KMS-11 (cell line): Measurements from ENCODE around the gene XDH.

Source experiments
- H2AFZ ChIP-seq: fragments of 200-600 bp; sonication (generic); 2 replicates; pipeline ENCODE4 v1.6.1; 2016; ENCODE audit warnings: antibody characterized with exemption, mixed run types, low read depth
- H3K27ac ChIP-seq: fragments of 200-600 bp; sonication (generic); 2 replicates; pipeline ENCODE4 v1.6.1; 2016; ENCODE audit warnings: mild to moderate bottlenecking, mixed run types
- H3K27me3 ChIP-seq: fragments of 200-600 bp; sonication (generic); 2 replicates; pipeline ENCODE4 v1.6.1; 2017; ENCODE audit warnings: mild to moderate bottlenecking, low read depth, mixed run types, moderate library complexity; ENCODE audit not compliant: insufficient read depth
- H3K36me3 ChIP-seq: fragments of 200-600 bp; sonication (generic); 2 replicates; pipeline ENCODE4 v1.6.1; 2017; ENCODE audit warnings: mild to moderate bottlenecking, mixed run types; ENCODE audit not compliant: insufficient read depth
- H3K4me1 ChIP-seq: fragments of 200-600 bp; sonication (generic); 2 replicates; pipeline ENCODE4 v1.6.1; 2016; ENCODE audit warnings: mild to moderate bottlenecking, low read depth, mixed run types; ENCODE audit not compliant: poor library complexity, severe bottlenecking
- H3K4me2 ChIP-seq: fragments of 200-600 bp; sonication (generic); 2 replicates; pipeline ENCODE4 v1.7.0; 2016; ENCODE audit warnings: mild to moderate bottlenecking, mixed run types
- H3K4me3 ChIP-seq: fragments of 200-600 bp; sonication (generic); IDR thresholded peaks from 2 replicates; pipeline ENCODE4 v1.6.1; 2017; ENCODE audit warnings: low read depth, low read length, mixed read lengths; ENCODE audit not compliant: insufficient read depth
- H3K79me2 ChIP-seq: fragments of 200-600 bp; sonication (generic); 2 replicates; pipeline ENCODE4 v1.6.1; 2016; ENCODE audit warnings: low read depth, mixed run types; ENCODE audit not compliant: insufficient read depth
- H3K9ac ChIP-seq: fragments of 200-600 bp; sonication (generic); 2 replicates; pipeline ENCODE4 v1.6.1; 2016; ENCODE audit warnings: mild to moderate bottlenecking, mixed run types
- H4K20me1 ChIP-seq: fragments of 200-600 bp; sonication (generic); 2 replicates; pipeline ENCODE4 v1.6.1; 2016; ENCODE audit warnings: mild to moderate bottlenecking, mixed run types; ENCODE audit not compliant: insufficient read depth
- TF ChIP-seq, protein P1 (sequence below): fragments of 200-600 bp; sonication (generic); conservative IDR thresholded peaks from 2 replicates; pipeline ENCODE4 v1.6.1; 2017; ENCODE audit warnings: low read depth, mild to moderate bottlenecking, antibody characterized with exemption, low read length, moderate library complexity, mixed read lengths

XDH gene

DNA sequence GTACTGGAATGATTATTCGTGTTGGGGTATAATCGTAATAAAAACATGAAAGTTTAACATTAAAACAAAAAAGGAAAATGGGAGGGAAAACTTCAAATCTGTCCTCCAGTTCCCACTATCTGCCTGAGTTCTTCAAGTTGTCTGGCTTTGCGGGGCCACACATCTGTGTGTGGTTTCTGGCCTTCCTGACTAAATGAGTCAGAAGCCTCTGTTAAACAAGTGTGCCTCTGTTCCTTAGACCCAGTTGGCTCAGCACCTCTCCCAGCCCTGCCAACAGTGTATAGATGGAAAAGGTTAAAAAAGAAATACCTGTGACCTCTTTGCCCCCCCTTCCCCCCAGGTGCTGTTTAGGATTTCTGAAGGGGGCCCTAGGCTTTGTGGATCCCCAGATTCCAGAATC, 30.2 kb downstream of the XDH start:
- TF ChIP-seq, protein P1, sequence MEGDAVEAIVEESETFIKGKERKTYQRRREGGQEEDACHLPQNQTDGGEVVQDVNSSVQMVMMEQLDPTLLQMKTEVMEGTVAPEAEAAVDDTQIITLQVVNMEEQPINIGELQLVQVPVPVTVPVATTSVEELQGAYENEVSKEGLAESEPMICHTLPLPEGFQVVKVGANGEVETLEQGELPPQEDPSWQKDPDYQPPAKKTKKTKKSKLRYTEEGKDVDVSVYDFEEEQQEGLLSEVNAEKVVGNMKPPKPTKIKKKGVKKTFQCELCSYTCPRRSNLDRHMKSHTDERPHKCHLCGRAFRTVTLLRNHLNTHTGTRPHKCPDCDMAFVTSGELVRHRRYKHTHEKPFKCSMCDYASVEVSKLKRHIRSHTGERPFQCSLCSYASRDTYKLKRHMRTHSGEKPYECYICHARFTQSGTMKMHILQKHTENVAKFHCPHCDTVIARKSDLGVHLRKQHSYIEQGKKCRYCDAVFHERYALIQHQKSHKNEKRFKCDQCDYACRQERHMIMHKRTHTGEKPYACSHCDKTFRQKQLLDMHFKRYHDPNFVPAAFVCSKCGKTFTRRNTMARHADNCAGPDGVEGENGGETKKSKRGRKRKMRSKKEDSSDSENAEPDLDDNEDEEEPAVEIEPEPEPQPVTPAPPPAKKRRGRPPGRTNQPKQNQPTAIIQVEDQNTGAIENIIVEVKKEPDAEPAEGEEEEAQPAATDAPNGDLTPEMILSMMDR = no peak
- H2AFZ ChIP-seq = no peak overlapping the region
- no peak overlapping the region for H3K4me3 ChIP-seq
- H3K79me2 ChIP-seq = no peaks in the 10 kb centered on the region
- peaks cover 16% of the 10 kb centered on the region for H3K4me1 ChIP-seq
- peak overlapping the region; percentile 29; the same call in 1 of the 2 replicates for H3K4me2 ChIP-seq
- H3K27ac ChIP-seq = no peak overlapping the region
- H3K36me3 ChIP-seq = no peaks in the 10 kb centered on the region
- no peaks in the 10 kb centered on the region for H4K20me1 ChIP-seq
- H3K9ac ChIP-seq = no peak overlapping the region; the same call in 1 of the 2 replicates
- H3K27me3 ChIP-seq = no peaks in the 10 kb centered on the region

DNA sequence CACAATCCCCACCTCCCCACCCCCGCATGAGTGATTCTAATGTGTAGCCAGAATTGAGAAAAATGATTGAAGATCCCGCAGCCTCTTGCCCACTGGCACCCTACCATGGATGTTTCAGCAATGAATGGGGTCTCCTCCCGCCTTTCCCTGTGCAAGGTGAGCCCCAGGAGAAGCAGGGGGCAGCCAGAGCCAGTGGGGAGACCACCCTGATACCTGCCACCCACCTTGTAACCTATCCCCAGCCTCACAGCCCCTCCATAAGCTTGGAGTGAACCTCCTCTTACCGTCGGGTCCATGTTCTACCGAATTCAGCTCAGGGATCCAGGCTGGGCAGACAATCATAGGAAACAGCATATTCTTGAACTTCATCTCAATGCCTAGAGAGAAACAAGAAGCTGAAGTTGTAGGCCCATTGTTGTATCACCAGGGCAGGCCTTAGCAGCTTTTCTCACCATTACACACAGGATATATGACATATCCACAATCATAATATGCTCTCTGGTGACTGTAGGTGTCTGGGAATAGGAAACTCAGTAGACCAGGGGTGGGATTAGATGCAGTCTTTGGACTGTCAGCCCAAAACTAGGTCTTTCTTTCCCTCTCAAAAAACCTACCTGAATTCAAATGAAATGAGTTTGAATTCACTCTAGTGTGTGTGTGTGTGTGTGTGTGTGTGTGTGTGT, 30.9 kb downstream of the XDH start:
- no peaks in the 10 kb centered on the region for H3K79me2 ChIP-seq

DNA sequence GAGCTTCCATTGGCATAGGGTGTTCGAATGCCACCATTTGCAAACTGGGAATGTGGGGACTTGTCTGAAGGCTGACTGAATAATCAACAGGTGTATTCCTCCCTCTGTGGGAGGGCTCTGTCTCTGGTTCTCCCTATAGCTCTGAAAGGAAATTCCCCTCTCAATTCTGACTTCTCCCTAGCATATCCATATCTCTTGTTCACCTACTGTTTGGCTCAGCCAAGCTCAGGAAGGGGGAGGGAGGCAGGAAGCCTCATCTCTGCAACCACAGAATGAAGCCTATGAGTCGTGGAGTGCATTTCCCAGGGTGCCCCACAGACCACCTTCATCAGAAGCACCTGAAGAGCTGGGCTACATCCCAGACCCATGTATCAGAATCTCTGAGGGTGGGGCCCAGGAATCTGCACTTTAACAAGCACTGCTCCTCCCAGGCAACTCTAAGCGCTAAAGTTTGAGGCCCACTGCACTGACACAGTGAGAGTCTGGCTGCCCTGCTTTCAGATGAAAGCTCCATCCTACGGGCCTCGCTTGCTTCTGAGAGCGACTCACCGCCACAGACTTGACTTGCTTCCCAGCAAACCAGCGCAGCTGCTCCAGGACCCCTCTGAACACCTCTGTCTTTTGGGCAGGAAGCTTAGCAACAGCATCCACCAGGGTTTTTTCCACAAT, 32.0 kb downstream of the XDH start:
- Histone ChIP-seq H3K4me2 (no peak overlapping the region), H2AFZ (no peak overlapping the region), H3K79me2 (no peaks in the 10 kb centered on the region), H3K27ac (no peak overlapping the region), H3K9ac (no peak overlapping the region), H3K27me3 (no peaks in the 10 kb centered on the region), H3K36me3 (no peaks in the 10 kb centered on the region), H3K4me1 (peaks cover 16% of the 10 kb centered on the region), H4K20me1 (no peaks in the 10 kb centered on the region), H3K4me3 (no peak overlapping the region)
- TF ChIP-seq, protein P1 = no peak

More for the DNA sequence above, 30.9 kb downstream of the XDH start:
- H3K4me3 ChIP-seq = no peak overlapping the region
- no peak overlapping the region for H2AFZ ChIP-seq
- H4K20me1 ChIP-seq = no peaks in the 10 kb centered on the region
- no peak overlapping the region for H3K4me2 ChIP-seq
- no peaks in the 10 kb centered on the region for H3K27me3 ChIP-seq
- TF ChIP-seq, protein P1 = no peak
- peaks cover 16% of the 10 kb centered on the region for H3K4me1 ChIP-seq
- no peak overlapping the region for H3K9ac ChIP-seq
- no peak overlapping the region for H3K27ac ChIP-seq
- no peaks in the 10 kb centered on the region for H3K36me3 ChIP-seq

DNA sequence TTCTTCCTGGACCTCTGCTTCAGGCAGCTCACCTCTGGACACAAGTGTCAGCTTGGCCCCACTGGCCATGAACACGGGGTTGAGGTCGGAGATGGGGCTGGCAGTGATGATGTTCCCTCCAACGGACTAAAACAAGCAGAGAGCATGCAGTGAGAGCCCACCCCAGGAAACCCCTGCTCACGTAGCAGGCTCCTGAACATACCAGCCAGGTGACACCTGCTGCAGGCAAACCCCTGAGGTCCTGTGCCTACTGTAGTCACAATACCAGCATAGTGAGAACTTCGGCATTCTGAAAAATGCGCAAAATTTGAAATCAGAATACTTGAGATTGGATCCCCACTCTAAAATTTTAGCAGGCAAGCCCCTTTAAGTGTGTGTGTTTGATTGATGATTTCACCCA, 32.9 kb downstream of the XDH start:
- H2AFZ ChIP-seq = no peak overlapping the region
- no peaks in the 10 kb centered on the region for H3K79me2 ChIP-seq
- no peak overlapping the region for H3K9ac ChIP-seq
- TF ChIP-seq, protein P1 = no peak
- H3K4me2 ChIP-seq = no peak overlapping the region
- no peaks in the 10 kb centered on the region for H4K20me1 ChIP-seq
- H3K36me3 ChIP-seq = no peaks in the 10 kb centered on the region
- H3K4me3 ChIP-seq = no peak overlapping the region
- no peak overlapping the region for H3K27ac ChIP-seq
- peaks cover 16% of the 10 kb centered on the region for H3K4me1 ChIP-seq
- H3K27me3 ChIP-seq = no peaks in the 10 kb centered on the region
